Measurements from ENCODE around the gene RPL9.
"Not testable (repeated sequence)": the region's sequence is repeated elsewhere in the genome, so short reads cannot be mapped to it uniquely, and the experiment has no call there.

RPL9 gene

GRCh38 chr4:39458505-39459300 lies at the start of gene RPL9, which contains the start of gene LIAS:
Gene RPL9 (minus strand): TSS chr4:39458922. CDS start chr4:39458439, 483 bp downstream.
Gene LIAS (plus strand): TSS chr4:39459056. CDS start chr4:39459118, 62 bp downstream.
- DNase-seq, result peak; percentile 98 to 99 (median 99)

DNA sequence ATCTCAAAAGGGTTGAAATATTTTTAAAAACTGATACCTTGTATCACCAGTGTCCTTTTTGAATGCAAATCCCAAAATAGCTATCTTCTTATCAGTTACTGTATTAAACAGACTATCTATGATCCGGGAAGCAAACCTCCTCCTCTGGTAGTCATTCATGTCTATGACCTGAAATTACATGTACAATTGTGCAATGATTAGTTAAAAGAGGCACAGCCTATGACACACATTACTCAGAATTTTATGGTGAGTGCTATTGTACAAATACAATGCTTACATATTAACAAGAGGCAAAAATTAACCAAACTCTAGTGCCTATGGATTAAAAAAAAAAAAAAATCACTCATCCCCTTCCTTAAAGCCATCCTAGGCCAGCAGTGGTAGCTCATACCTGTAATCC lies 46.9 kb upstream of the RPL9 start:
- DNase-seq, result no peak

GRCh38 chr4:39504538-39504937 lies 45.8 kb upstream of the RPL9 start:
- no peak for DNase-seq

- not testable (repeated sequence) for DNase-seq
Measured at GRCh38 chr4:39502664-39503035, 43.9 kb upstream of the RPL9 start.

GRCh38 chr4:39502019-39502663 lies 43.4 kb upstream of the RPL9 start:
- no peak for DNase-seq

DNA sequence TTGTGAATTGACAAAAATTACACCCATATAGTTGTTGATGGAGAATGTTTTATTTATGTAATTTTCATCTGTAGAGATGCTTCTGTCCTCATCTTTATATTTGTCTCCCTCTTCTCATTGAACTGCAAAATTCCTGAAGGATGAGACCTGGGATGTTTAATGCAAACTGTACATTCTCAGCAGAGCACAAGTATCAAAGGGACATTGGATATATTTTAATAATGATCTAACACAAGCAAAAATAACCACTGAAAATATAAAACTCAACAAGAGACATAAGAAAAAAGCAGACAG lies 40.0 kb upstream of the RPL9 start:
- DNase-seq, result no peak

- DNase-seq, result no peak
Measured at GRCh38 chr4:39497909-39498726, 39.4 kb upstream of the RPL9 start.

DNA sequence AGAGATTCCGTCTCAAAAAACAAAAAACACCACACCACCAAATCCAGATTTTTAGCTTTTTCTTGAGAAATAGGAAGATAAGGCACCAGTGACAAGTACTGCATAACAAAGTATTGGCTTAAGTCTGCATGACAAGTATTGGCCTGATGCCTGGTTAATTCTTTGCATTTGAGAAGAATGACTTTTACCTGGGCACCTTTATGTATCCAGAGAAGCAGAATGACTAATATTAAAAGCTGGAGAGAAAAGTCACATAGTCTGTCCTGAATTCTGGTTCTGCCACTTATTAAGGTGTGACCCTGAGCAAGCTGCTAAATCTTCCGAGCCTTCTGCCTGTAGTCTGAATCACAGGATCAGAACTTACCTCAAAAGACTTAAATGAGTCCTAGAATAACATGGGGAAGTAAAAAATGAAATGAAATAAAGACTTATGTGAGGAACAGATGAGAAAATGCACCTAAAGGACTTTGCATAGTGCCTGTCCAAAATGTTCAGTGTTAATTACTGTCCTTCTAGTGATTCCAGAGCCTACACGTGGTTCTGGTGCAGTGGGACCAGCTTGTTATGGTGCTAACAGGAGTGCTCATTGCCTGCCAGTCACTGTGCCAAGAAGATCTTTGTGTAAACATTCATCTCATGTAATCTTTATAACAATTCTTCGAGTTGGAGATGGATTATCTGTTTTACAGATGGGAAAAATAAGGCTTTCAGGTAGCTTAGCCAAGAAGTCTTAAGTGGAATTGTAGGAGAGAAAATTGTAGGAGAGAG lies 36.9 kb upstream of the RPL9 start:
- no peak for DNase-seq

DNA sequence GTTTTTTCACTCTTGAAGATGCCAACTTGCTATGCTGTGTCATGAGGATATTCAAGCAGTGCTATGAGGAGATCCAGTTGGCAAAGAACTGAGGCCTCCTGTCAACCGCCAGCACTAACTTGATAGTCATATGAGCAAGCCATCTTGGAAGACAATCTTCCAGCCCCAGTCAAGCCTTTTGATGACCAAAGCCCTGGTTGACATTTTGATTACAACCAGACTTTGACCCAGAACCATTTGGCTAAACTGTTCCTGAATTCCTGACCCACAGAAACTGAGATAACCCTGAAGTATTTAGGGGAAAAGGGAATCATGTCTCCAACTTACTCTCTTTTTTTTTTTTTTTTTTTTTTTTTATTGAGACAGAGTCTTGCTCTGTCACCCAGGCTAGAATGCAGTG lies 35.6 kb upstream of the RPL9 start:
- DNase-seq, result no peak

- no peak for DNase-seq
Measured at GRCh38 chr4:39490322-39490721, 31.6 kb upstream of the RPL9 start.

- DNase-seq, result peak; percentile 24 to 44 (median 27)
Measured at GRCh38 chr4:39486221-39486804, 27.6 kb upstream of the RPL9 start.

DNA sequence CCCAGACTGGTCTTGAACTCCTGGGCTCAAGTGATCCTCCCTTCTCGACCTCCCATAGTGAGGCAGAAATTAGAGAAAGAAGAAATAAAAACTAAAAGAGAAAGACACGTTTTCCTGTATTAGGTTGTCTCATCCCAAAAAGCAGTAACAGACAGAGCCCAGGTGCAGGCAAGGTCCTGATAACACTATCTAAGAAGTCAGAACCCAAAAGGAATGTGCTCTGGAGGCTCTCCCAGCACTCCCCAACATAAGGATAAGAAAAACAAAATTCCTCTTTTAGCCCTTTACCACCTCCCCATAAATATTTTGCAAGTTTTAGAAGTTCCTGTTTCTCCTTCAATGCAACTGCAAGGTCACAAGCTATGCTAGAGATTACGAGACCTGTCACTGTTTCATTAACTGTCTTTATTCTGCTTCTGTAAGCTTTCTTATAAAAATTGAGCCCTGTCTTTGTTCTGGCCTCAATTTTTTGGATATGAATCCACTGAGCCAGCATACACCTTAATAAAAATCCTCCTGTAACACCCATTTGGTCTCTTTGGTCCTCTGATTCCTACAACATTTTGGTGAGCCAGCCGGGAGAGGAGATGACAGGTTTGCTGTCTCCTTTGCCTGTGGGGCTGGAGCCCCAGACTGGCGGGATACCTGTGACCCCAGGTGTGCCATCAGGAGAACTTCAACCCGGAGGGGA lies 26.0 kb upstream of the RPL9 start:
- peak; percentile 43 to 74 (median 63) for DNase-seq

DNA sequence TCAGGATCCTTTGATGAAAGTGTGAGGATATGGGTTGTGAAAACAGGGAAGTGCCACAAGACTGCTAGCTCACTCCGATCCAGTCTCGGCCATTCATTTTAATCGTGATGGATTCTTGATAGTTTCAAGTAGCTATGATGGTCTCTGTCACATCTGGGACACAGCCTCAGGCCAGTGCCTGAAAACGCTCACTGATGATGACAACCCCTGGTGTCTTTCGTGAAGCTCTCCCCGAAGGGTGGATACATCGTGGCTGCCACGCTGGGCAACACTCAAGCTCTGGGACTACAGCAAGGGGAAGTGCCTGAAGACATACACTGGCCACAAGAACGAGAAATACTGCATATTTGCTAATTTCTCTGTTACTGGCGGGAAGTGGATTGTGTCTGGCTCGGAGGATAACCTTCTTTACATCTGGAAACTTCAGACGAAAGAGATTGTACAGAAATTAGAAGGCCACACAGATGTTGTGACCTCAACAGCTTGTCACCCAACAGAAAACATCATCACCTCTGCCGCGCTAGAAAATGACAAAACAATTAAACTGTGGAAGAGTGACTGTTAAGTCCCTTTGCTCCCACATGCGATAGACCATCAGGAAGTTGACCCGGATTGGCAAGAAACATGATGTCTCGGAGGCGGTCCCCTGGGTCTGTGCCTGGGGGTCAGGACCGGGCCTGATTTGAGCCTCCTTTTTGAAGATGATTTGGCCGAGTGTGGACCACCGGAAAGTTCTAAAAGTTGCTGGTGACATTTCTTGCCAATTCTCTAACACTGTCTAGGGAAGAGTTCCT lies 22.4 kb upstream of the RPL9 start:
- DNase-seq, result peak; percentile 35 to 47 (median 44)

DNA sequence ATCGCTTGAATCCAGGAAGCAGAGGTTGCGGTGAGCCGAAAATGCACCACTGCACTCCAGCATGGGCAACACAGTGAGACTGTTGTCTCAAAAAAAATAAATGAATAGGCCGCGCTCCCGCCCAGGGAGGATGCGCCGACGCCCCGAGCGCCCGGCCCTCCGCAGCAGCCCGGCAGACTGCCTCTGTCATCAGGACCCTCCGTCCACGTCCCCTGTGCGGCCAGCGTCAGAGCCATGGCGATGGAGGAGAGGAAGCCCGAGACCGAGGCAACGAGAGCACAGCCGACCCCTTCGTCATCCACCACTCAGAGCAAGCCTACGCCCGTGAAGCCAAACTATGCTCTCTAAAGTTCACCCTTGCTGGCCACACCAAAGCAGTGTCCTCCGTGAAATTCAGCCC lies 21.5 kb upstream of the RPL9 start:
- no peak for DNase-seq

DNA sequence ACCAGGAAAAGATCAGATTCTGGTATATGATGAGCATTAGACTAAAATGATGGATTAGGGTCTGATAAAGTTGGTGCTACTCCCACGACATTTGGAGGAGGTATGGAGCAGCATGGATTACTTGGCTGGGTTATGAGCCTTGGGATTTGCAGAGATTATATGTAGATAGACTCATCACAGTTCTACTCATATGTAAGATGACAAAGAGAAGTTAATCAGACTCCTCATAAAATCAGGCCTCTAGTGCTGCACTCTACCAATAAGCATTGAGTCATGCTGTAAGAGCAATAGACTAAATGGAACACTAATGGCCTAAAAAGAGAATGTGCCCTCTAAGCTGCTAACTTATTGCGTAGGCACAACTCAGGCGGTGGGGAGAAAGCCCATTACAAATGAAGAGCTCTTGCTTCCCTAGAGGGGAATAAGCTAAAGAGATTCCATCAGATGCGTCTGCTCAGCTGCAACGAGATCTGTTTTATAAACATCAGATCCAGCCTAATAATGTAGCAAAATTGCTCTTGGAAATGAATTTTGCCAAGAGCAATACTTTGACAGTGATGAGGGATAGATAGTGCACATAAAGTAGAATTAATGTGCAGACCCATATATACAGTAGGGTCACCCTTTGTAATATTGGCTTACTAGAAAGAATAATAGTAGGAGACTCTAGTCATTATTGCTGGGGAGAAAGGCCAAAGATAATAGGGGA lies 17.6 kb upstream of the RPL9 start:
- no peak for DNase-seq

DNA sequence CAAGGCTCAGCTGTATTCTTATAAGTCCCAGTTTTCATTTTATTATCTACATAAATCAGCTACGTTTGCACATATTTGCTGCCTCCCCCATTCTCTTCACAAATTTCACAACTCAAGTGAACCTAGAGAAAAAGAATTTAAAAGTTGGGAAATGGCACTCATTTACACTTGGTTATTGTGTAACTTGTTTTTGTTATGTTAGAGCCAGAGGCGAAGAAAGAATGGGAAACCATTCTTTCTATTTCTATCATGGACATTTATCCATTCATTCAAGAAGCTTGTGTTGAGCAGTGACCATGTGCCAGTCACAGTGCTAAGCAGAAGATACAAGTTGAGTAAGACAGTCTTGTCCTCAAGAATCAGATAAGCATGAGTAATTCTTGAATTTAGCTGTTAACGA lies 13.7 kb upstream of the RPL9 start:
- DNase-seq, result no peak

DNA sequence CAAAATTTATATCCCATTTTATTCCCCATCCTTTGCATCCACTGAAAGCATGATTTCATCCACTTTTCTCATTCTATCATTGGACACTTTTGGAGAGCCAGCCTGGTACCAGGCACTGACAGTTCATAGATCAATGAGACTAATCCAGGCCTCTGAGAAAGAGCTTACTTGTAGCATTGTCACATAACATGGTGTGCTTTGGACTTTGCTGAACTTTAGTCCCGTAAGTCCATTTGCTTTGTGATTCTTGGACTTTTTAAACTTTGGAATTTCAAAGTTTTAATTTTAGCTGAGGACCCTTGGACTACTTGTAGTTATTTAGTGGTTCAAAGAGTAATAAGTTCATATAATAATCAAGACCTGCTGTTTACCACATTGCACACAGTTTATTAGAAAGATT lies 11.7 kb upstream of the RPL9 start:
- DNase-seq, result no peak

DNA sequence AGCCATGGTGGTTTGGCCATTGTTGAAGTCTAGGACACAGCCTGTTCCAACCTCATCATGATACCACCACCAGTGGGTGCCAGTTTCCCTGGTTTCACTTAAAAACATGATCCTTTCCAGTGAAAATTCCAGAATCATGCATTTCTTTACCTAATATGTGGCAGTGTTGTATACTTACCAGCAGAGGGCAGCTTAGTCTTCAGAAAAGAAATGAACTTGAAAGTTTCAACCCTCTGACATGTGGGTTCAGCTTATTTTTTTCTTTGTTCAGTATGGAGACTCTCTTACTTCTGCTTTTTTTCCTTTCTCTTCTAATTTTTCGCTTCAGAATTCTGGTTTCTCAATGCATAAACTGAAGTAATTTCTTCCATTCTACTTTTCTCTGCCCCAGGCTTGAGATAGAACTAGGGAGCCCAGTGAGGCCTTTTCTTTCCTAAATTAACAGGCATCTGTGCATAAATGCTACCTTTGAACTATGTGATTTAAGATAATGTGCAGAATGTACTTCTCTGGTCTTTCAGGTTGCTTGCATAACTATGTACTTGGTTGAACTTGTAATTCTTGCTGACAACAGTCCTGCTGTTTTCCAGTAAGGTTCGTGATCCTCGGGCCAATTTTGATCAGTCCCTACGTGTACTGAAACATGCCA lies 10.8 kb upstream of the RPL9 start:
- peak; percentile 75 to 93 (median 92) for DNase-seq

- DNase-seq, result no peak
Measured at GRCh38 chr4:39467464-39467863, 8.7 kb upstream of the RPL9 start.

DNA sequence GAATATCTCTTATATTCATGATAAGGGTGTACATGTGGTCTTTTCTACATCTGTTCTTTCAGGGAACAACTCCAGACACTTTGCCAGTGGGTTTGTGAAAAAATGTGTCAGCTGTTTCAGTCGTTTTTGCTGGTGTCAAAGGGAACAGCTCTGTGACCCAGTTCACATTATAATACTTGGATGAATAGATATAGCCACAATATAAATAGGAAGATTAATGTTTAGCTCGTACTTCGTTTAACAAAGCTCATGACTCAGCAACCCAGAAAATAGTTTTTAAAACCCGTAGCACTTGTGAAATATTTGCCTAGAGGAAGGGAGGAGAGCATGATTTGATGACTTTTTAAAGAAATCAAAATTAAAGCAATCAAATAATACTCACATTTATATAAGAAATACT lies 8.0 kb upstream of the RPL9 start:
- DNase-seq, result no peak

Measured in suppressor macrophage treated with lipopolysaccharide for 1 hour (primary cell).